HG03196 (cell line): ENCODE data around the gene UBASH3A.
"Not testable (repeated sequence)": the region's sequence is repeated elsewhere in the genome, so short reads cannot be mapped to it uniquely, and the experiment has no call there.

ENCODE experiments used
- ATAC-seq: cut with Tn5 transposase; IDR thresholded peaks from one replicate; pipeline ENCODE4 v1.9.1; 2021; ENCODE audit not compliant: unreplicated experiment

The UBASH3A gene

DNA sequence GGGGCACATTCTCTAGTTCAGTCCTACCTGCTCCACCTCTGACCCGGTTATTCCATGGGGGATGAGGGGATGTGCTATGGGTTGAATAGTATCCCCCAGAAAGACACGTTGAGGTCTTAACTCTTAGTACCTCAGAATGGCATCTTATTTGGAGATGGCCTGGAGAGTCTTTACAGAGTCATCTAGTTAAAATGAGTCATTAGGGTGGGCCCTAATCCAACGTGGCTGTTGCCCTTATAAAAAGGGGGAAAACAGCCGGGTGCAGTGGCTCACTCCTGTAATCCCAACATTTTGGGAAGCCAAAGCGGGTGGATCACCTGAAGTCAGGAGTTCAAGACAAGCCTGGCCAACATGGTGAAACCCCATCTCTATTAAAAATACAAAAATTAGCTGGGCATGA is 13.5 kb upstream of the UBASH3A start:
- no peak for ATAC-seq

DNA sequence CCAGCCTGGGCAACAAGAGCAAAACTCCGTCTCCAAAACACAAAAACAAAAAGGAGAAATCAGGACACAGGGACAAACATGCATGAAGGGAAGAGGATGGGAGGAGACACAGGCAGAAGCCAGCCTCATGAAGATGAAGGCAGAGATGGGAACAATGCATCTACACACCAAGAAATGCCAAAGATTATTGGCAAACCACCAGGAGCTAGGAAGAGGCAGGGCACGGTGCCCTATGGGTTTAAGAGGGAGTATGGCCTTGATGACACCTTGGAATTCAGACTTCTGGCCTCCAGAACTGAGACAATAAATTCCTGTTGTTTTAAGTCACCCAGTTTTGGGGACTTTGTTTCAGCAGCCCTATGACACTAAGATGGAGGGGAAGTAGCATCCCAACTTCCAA is 13.0 kb upstream of the UBASH3A start:
- no peak for ATAC-seq

- ATAC-seq = no peak
Observed at GRCh38 chr21:42391297-42391696, 12.4 kb upstream of the UBASH3A start.

- ATAC-seq = peak; percentile 52
Observed at GRCh38 chr21:42392731-42393442, 10.8 kb upstream of the UBASH3A start.

DNA sequence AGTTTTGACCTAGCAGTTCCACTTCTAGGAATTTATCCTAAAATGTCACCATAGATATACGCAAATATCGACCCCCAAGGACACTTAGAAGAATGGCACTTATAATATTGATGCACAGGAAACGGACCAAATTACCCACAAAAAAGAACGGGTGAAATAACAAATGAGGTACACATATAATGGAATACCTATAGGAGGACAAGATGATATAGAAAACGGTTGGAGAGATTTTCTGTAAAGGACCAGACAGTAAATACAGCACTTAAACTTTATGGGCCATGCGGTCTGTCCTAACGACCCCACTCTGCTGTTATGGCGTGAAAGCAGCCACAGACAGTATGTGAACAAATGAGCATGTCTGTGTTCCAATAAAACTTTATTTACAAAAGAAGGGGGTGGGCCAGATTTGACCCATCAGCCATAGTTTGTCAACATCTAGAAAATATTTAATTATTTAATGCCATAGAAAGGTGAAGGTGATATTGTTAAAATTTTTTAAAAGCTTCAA is 10.2 kb upstream of the UBASH3A start:
- no peak for ATAC-seq

- ATAC-seq = no peak
Observed at GRCh38 chr21:42395302-42395701, 8.4 kb upstream of the UBASH3A start.

DNA sequence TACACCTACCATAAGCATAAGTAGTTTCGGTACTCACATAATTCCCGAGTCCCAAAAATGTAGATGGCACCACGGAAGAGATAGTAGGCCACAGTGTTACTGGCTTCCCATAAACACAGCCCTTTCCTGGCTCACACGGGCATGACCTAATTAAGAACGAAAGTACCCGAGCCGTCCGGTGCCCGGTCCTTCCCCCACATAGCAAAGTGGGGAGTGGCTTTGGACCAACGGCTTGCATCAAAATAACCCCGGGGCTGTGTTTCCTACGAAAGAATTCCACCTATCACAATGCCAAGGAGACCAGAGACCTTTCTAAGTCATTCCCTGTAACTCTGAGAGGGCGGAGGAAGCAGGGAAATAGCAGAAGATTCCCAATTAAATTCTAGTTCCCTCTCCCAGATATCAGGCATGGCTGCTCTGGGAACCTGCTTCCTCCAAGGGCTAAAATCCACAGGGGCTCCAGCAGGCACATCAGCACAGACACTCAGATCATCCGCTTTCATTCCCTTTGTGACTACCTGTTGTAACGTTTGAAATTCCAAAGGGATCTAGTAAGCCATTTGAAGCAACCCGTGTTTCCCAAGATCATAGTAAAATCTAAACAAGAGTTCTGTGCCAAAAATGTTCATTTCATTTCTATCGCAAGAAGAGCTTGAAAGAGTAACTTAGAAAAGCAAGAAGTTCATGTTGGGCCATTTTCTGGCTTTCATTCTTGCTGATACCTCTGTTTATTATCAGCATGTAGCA is 7.6 kb upstream of the UBASH3A start, which contains the start of gene TMPRSS3:
TMPRSS3 (minus strand) TSS at position 148 of the 747 bp plus-strand sequence. CDS start 635 bp downstream, outside the sequence.
- ATAC-seq = no peak

GRCh38 chr21:42396799-42397745 is 6.6 kb upstream of the UBASH3A start:
- no peak for ATAC-seq

DNA sequence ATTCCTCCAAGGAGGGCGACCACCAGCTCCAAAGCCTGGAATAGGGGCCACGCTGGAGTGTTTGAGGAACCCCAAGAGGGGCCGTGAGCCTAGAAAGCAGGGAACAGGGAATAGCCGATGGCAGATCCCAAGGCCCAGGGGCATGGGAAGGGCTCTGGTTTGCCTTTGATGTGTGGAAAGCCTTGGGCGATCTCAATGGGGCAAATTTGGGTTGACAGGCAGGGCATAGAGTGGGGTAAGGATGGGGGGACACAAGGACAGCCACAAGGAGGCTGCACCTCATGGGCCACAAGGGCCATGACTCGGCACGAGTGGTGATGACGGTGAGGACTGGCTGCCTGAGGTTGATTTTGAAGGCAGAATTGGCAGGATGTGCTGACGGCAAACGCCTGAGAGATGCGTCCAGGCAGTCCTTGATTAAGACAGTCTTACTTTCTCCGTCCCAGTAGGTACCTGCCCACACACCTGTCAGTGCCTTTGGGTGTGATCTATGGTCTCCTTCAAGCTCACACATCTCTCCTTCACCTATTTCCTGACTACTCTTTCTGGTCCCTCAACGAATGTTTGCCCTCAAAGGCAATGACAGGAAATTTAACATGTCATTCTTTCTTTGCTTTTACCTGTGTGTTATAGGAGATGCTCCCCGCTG is 5.8 kb upstream of the UBASH3A start:
- no peak for ATAC-seq

GRCh38 chr21:42398436-42399028 is 5.2 kb upstream of the UBASH3A start:
- ATAC-seq = no peak

DNA sequence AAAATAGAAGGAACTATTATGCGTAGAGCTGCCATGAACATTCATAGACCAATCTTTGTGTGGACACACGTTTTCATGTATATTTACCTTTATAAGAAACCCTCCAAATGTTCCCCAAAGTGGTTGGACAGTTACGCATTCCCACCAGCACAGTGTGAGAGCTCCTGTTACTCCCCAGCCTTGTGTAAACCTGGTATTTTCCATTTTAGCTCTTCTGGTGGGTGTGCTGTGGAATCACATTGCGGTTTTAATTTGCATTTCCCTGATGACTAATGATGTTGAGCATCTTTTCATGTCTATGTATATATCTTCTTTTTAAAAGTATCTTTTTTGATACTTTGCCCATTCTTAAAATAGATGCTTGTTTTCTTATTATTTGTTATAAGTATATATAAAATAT is 3.2 kb upstream of the UBASH3A start:
- ATAC-seq = no peak

DNA sequence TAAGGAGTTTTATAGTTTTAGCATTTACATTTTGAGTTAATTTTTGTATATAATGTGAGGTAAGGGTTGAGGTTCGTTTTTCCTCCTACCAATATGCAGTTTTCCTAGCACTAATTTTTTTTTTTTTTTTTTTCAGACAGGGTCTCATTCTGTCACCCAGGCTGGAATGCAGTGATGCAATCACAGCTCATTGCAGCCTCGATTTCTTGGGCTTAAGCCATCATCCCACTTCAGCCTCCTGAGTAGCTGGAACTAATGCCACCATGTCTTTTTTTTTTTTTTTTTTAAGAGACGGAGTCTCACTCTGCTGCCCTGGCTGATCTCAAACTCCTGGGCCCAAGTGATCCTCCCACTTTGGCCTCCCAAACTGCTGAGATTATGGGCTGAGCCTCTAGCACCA is 2.5 kb upstream of the UBASH3A start:
- no peak for ATAC-seq

GRCh38 chr21:42401820-42402251 is 1.9 kb upstream of the UBASH3A start:
- no peak for ATAC-seq

- no peak for ATAC-seq
Observed at GRCh38 chr21:42404539-42404938, 837 bp downstream of the UBASH3A start.

DNA sequence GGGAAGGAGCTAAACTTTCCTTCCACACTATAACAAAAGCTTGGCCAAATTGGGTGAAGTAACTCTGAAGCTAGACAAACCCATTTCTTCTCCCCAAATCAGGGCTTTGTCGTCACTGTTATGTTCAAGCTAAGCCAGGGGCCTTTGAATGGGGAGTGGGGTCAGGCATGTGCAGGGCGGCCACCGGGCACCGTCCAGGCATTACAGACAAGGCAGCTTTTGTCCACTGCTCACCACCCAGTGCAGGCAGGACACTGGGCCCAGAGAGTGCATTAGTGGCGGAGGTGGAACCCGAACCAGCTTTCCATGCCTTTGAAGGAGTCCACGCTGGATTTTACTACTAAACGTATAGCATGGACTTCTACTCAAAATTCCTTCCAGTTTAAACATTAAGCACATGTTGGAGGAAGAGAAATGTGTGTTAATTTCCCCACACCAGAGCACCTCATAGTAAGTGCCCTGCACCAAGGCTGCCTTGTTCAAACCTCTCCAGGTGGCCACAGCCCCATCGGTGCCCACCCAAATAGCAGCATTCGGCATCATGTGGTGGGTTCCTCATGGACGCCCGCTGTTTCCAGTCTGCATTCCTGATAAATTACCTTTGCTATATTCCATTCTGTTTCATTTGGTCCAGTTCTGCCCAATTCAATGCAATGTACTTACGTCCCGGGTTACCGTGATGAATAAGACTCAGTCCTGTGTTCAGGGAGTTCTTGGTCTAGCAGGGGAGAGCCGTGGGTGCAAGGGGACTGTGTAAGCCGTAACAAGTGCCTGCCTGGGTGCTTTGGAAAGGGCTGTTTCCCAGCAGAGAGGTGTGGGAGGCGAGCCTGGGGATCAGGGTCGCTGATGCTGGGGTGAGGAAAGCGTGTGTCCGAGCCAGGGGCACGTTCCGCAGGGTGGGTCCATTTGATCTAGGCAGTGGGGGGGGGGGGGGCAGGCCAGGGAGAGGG is 1.6 kb downstream of the UBASH3A start:
- no peak for ATAC-seq

GRCh38 chr21:42406201-42406621 is 2.5 kb downstream of the UBASH3A start:
- ATAC-seq = no peak

- no peak for ATAC-seq
Observed at GRCh38 chr21:42406866-42407265, 3.2 kb downstream of the UBASH3A start.

DNA sequence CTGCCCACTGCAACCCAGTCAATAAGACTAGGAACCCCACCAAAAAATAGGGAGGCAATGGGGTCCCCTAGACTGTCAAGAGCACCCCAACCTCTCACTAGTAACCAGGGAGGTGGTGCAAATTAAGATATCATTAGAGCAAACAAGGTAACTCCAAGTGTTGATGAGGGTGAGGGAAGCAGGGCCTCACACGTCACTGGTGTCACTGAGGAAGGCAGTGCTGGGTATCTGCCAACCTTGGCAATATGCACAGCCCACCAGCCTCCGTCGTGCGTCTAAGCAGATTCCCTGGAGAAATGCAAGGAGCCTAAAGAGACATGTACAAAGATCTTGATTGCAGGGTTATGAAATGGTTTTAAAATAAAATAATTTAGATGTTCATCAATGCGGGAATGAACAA is 3.8 kb downstream of the UBASH3A start:
- ATAC-seq = no peak

DNA sequence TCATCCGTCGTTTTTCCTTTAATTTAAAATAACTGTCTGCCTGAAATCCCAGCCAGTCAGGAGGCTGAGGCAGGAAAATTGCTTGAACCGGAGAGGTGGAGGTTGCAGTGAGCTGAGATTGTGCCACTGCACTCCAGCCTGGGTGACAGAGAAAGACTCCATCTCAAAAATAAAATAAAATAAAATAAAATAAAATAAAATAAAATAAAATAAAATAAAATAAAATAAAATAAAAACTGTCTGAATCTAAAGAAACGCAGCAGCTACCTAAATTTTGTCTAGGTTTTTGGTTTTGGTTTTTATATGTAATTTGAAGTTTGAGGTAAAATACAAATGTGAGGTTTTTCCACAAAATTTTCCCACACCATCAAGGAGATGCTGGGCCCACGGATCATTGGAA is 5.0 kb downstream of the UBASH3A start:
- ATAC-seq = not testable (repeated sequence)
